CD4-positive, alpha-beta T cell treated with Interferon alpha-2 for 1 hour (primary cell): ENCODE data around the gene HOXA7.

Source experiments
- DNase-seq, 2 donors: peaks; one replicate each; pipeline ENCODE4 v3.0.0-alpha.2; 2020 to 2022

The HOXA7 gene

GRCh38 chr7:27157702-27158431, 1.4 kb upstream of the HOXA7 start:
- DNase-seq: no peak

GRCh38 chr7:27156916-27157701, 634 bp upstream of the HOXA7 start:
- DNase-seq: no peak

GRCh38 chr7:27155816-27156507, 513 bp downstream of the HOXA7 start:
- no peak for DNase-seq

- DNase-seq: no peak
These were observed 1.3 kb downstream of the HOXA7 start for GRCh38 chr7:27154901-27155815.

GRCh38 chr7:27154369-27154768, 2.1 kb downstream of the HOXA7 start:
- DNase-seq: no peak

- DNase-seq: no peak
These were observed 2.9 kb downstream of the HOXA7 start for GRCh38 chr7:27153526-27153925.

GRCh38 chr7:27152816-27153442, 3.5 kb downstream of the HOXA7 start:
- DNase-seq: no peak

- DNase-seq: no peak
These were observed 4.3 kb downstream of the HOXA7 start, which contains the start of gene HOXA3 for GRCh38 chr7:27151931-27152815. HOXA3 (minus strand) TSS chr7:27152583; CDS start chr7:27110640, 41,943 bp downstream.

- no peak for DNase-seq
These were observed 5.0 kb downstream of the HOXA7 start for GRCh38 chr7:27151341-27151930.

- peak; percentile 57 to 72 for DNase-seq
These were observed 5.7 kb downstream of the HOXA7 start for GRCh38 chr7:27150568-27151340.

GRCh38 chr7:27149842-27150567, 6.5 kb downstream of the HOXA7 start:
- DNase-seq: no peak

GRCh38 chr7:27148756-27149641, 7.5 kb downstream of the HOXA7 start:
- DNase-seq: no peak

- no peak for DNase-seq
These were observed 8.3 kb downstream of the HOXA7 start for GRCh38 chr7:27148031-27148755.

- DNase-seq: no peak
These were observed 9.1 kb downstream of the HOXA7 start, which contains the start of gene HOXA6 for GRCh38 chr7:27147199-27148030. HOXA6 (minus strand) TSS chr7:27147774; CDS start chr7:27147749, 25 bp downstream.

GRCh38 chr7:27146491-27147198, 9.8 kb downstream of the HOXA7 start:
- no peak for DNase-seq
